Fibroblast of villous mesenchyme (primary cell): ENCODE data around the gene GRIN2A. TPM values are rescaled to one million over a fixed set of nuclear protein-coding genes. Genes with fewer than 3 reads are reported as not detected.

Experiments
- DNase-seq: peaks from one replicate; pipeline ENCODE4 v3.0.0-alpha.2; 2010; ENCODE audit warnings: low read depth
- H3K4me3 ChIP-seq: 2 replicates; pipeline ENCODE4 v1.5.1; 2011; ENCODE audit warnings: low read depth, mild to moderate bottlenecking, low read length
- total RNA-seq: library from RNA; depleted of rRNA; stranded (reverse); fragments of >200 nt; gene quantifications from 2 replicates; pipeline ENCODE4 v1.2.3, GENCODE V29; 2012
- TF ChIP-seq, protein P1 (sequence below): IDR thresholded peaks from 2 replicates; pipeline ENCODE4 v1.5.1; 2012; ENCODE audit warnings: low read depth, mild to moderate bottlenecking, low read length; ENCODE audit not compliant: insufficient read depth

The GRIN2A gene
- total RNA-seq, 1 donor: 1.3 TPM

DNA sequence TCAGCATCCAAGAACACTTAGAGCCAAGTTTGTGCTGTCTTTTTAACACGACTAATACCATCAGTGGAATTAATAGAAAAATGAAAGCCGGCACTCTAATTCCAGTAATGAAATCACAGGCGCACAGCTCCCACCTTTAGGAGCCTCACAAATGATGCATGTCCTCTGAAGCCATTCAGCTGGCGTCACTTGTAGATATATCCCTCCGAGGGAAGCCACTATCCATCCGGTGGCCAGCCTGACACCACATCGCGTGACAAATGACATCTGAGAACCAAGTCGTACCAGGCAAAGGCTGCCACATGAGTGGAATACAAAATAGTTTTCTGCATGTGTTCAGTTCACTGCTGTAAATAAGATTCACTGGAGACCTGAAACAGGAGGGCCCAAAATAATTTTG, 205.6 kb downstream of the GRIN2A start:
- no peak overlapping the region for H3K4me3 ChIP-seq
- no peak for DNase-seq
- TF ChIP-seq, protein P1, sequence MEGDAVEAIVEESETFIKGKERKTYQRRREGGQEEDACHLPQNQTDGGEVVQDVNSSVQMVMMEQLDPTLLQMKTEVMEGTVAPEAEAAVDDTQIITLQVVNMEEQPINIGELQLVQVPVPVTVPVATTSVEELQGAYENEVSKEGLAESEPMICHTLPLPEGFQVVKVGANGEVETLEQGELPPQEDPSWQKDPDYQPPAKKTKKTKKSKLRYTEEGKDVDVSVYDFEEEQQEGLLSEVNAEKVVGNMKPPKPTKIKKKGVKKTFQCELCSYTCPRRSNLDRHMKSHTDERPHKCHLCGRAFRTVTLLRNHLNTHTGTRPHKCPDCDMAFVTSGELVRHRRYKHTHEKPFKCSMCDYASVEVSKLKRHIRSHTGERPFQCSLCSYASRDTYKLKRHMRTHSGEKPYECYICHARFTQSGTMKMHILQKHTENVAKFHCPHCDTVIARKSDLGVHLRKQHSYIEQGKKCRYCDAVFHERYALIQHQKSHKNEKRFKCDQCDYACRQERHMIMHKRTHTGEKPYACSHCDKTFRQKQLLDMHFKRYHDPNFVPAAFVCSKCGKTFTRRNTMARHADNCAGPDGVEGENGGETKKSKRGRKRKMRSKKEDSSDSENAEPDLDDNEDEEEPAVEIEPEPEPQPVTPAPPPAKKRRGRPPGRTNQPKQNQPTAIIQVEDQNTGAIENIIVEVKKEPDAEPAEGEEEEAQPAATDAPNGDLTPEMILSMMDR: no peak

DNA sequence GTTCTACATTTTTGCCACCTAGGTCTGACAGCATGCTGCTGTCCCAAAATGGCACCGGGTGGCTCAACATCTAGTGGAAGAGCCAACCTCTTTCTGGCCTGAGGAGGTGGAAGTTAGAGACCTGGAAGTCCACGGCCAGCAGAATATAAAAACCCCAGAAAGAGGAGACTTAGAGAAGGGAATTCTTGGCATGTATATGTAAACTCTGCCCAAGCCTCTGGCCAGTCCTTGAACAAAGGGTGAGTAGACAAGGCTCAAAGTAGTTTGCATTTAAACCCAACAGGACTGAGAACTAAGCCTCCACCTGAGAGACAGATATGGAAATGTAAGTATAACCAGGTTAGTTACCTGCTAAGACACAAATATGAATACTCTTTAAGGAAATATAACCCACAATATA, 210.3 kb downstream of the GRIN2A start:
- H3K4me3 ChIP-seq: no peak overlapping the region
- DNase-seq: no peak
- TF ChIP-seq, protein P1: no peak

DNA sequence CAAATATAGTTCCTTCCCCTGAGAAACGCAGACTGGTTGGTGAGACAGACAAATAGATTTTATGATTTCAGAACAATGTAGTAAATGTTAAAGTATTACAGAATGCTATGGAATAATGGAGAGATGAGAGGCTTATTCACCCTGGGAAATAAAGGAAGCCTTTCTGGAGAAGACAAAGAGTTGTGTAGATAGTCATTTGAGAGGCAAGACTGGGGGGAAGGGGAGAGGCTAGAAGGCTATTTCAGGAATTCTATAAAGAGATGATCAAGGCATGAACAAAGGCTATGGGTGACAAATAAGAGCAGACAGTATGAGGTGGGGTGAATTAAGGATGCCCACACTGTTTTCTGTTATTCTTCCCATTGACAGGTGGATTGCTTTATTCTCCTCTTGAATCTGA, 211.4 kb downstream of the GRIN2A start:
- H3K4me3 ChIP-seq: no peak overlapping the region
- no peak for DNase-seq
- TF ChIP-seq, protein P1: no peak

DNA sequence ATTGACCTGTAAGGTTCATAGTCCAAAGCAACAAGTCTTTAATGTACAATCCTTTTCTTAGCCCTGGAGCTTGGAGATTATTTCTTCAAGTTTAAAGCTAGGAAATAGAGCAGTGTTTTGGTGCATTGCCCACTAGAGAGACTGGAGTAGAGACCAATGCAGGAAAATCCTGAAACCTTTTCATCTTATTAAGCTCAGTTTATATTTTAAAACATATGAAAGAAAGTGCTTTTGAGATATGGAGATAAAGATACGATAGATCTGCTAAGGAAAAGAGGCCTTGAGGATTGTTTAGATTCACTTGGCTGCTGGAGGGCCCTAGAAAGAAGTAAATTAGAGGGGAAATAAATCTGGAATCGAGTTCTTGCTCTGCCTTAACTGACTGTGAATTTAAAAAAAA, 212.0 kb downstream of the GRIN2A start:
- no peak overlapping the region for H3K4me3 ChIP-seq
- TF ChIP-seq, protein P1: no peak
- DNase-seq: no peak

DNA sequence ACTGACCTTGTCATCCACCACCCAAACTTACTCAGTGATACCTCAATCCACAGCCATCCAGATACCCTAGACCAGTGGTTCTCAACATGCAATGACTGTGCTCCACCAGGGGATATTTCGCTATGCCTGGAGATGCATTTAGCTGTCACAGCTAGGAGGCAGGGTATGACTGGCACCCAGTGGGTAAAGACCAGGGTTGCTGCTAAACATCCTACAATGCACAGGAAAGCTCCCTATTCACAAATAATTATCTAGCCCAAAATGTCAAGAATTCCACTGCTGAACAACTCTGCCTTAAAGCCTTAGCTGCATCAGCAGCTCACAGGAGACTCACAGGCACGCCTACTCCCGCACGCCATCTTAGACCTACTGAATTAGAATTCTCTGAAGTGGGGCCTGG, 212.6 kb downstream of the GRIN2A start:
- H3K4me3 ChIP-seq: no peak overlapping the region
- TF ChIP-seq, protein P1: no peak
- no peak for DNase-seq

DNA sequence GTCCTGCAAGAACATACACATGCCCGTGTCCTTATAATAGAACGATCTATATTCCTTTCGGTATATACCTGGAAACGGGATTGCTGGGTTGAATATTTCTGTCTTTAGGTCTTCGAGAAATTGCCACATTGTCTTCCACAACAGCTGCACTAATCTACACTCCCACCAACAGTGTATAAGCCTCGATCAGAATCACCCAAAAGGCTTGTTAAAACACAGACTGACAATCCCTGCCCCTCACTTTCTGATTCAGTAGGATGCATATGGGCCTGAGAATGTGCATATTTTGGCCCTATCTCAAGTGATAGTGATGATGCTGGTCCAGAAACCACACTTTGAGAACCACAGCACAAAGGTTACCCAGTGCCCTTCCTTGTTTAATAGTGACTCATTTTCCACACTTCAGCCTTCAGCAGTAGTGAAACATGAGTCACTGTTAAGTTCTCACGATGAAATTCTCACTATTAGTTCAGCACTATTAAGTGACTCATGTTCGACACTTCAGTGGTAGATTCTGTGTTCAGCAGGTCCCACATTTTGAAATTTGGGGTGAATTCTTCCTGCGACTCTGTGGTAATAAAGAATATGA, 215.6 kb downstream of the GRIN2A start:
- DNase-seq: no peak

More for the DNA sequence above, 215.6 kb downstream of the GRIN2A start:
- TF ChIP-seq, protein P1: no peak
- no peak overlapping the region for H3K4me3 ChIP-seq
